SHP77 (cell line): ENCODE measurements around the gene LRRC10.
"Not testable (repeated sequence)": the region's sequence is repeated elsewhere in the genome, so short reads cannot be mapped to it uniquely, and the experiment has no call there.

Experiments
- DNase-seq, 2 experiments: peaks; one replicate each; lab custom pipeline; 2025; lab: John Stamatoyannopoulos, UW

Gene LRRC10

GRCh38 chr12:69619050-69619449, 8.3 kb upstream of the LRRC10 start:
- DNase-seq: no peak

- no peak for DNase-seq
These were observed 5.3 kb upstream of the LRRC10 start for GRCh38 chr12:69616025-69616424.

GRCh38 chr12:69613351-69613750, 2.6 kb upstream of the LRRC10 start:
- no peak for DNase-seq

GRCh38 chr12:69610126-69610525, 581 bp downstream of the LRRC10 start:
- DNase-seq: no peak

- no peak for DNase-seq
These were observed 2.6 kb downstream of the LRRC10 start for GRCh38 chr12:69608114-69608513.

GRCh38 chr12:69604275-69604674, 6.4 kb downstream of the LRRC10 start:
- DNase-seq: not testable (repeated sequence)

GRCh38 chr12:69603556-69603955, 7.2 kb downstream of the LRRC10 start:
- not testable (repeated sequence) for DNase-seq

GRCh38 chr12:69602954-69603353, 7.8 kb downstream of the LRRC10 start:
- DNase-seq: no peak

GRCh38 chr12:69601962-69602685, 8.6 kb downstream of the LRRC10 start:
- no peak for DNase-seq

- DNase-seq: no peak
These were observed 9.9 kb downstream of the LRRC10 start for GRCh38 chr12:69600804-69601203.

GRCh38 chr12:69598174-69598753, 12.4 kb downstream of the LRRC10 start:
- no peak for DNase-seq

GRCh38 chr12:69595689-69596088, 15.0 kb downstream of the LRRC10 start:
- DNase-seq: no peak

- no peak for DNase-seq
These were observed 21.6 kb downstream of the LRRC10 start for GRCh38 chr12:69589082-69589481.

GRCh38 chr12:69588527-69588926, 22.2 kb downstream of the LRRC10 start:
- no peak for DNase-seq

GRCh38 chr12:69585189-69586062, 25.3 kb downstream of the LRRC10 start, which contains the start of gene CCT2:
Gene CCT2, plus strand, starts transcription at chr12:69585459. Its CDS starts 63 bp downstream, at chr12:69585522.
- DNase-seq: peak; percentile 93 to 96

GRCh38 chr12:69583203-69583602, 27.5 kb downstream of the LRRC10 start:
- peak; percentile 7 to 23 for DNase-seq

GRCh38 chr12:69580074-69580473, 30.6 kb downstream of the LRRC10 start:
- DNase-seq: no peak

- no peak for DNase-seq
These were observed 31.7 kb downstream of the LRRC10 start for GRCh38 chr12:69579029-69579428.

- no peak for DNase-seq
These were observed 32.4 kb downstream of the LRRC10 start for GRCh38 chr12:69578283-69578682.

GRCh38 chr12:69575346-69575745, 35.4 kb downstream of the LRRC10 start:
- DNase-seq: no peak

GRCh38 chr12:69570545-69571399, 39.9 kb downstream of the LRRC10 start:
- DNase-seq: peak; percentile 8 to 31
